Hematopoietic multipotent progenitor cell treated with erythropoietin and hydrocortisone succinate and interleukin-3 and kit ligand, for 15 days (in vitro differentiated cells): ENCODE results near the gene PGA3.
"Not testable (repeated sequence)": the region's sequence is repeated elsewhere in the genome, so short reads cannot be mapped to it uniquely, and the experiment has no call there.

Experiments used
- DNase-seq: peaks from one replicate; pipeline ENCODE4 v3.0.0-alpha.2; 2015; ENCODE audit warnings: low spot score

Gene PGA3

GRCh38 chr11:61210629-61211028 is 7.3 kb downstream of the PGA3 start:
- DNase-seq: not testable (repeated sequence)

GRCh38 chr11:61211327-61211952 is 8.1 kb downstream of the PGA3 start:
- not testable (repeated sequence) for DNase-seq

GRCh38 chr11:61212202-61212601 is 8.9 kb downstream of the PGA3 start:
- not testable (repeated sequence) for DNase-seq

- not testable (repeated sequence) for DNase-seq
These were observed 10.5 kb downstream of the PGA3 start for GRCh38 chr11:61213711-61214324.

- DNase-seq: not testable (repeated sequence)
These were observed 15.0 kb downstream of the PGA3 start for GRCh38 chr11:61218306-61218705.

GRCh38 chr11:61219016-61219415 is 15.7 kb downstream of the PGA3 start:
- not testable (repeated sequence) for DNase-seq

- not testable (repeated sequence) for DNase-seq
These were observed 18.7 kb downstream of the PGA3 start, which contains the start of gene PGA4 for GRCh38 chr11:61222047-61222446. TSS of gene PGA4 (plus strand) at chr11:61222347. CDS start at chr11:61222401, 54 bp downstream.

GRCh38 chr11:61222692-61223091 is 19.4 kb downstream of the PGA3 start:
- not testable (repeated sequence) for DNase-seq

GRCh38 chr11:61226457-61227137 is 23.3 kb downstream of the PGA3 start:
- DNase-seq: not testable (repeated sequence)

GRCh38 chr11:61229458-61229857 is 26.1 kb downstream of the PGA3 start:
- not testable (repeated sequence) for DNase-seq

- not testable (repeated sequence) for DNase-seq
These were observed 27.7 kb downstream of the PGA3 start for GRCh38 chr11:61231033-61231432.

GRCh38 chr11:61231585-61231984 is 28.3 kb downstream of the PGA3 start:
- not testable (repeated sequence) for DNase-seq

- not testable (repeated sequence) for DNase-seq
These were observed 29.3 kb downstream of the PGA3 start for GRCh38 chr11:61232548-61233145.

- not testable (repeated sequence) for DNase-seq
These were observed 33.8 kb downstream of the PGA3 start for GRCh38 chr11:61237130-61237529.

GRCh38 chr11:61240288-61240687 is 37.0 kb downstream of the PGA3 start:
- DNase-seq: not testable (repeated sequence)

- DNase-seq: not testable (repeated sequence)
These were observed 37.6 kb downstream of the PGA3 start, which contains the start of gene PGA5 for GRCh38 chr11:61240875-61241274. TSS of gene PGA5 (plus strand) at chr11:61241175. CDS start at chr11:61241227, 52 bp downstream.

- DNase-seq: not testable (repeated sequence)
These were observed 38.2 kb downstream of the PGA3 start for GRCh38 chr11:61241526-61241925.

- DNase-seq: not testable (repeated sequence)
These were observed 42.1 kb downstream of the PGA3 start for GRCh38 chr11:61245284-61245964.

- DNase-seq: not testable (repeated sequence)
These were observed 44.8 kb downstream of the PGA3 start for GRCh38 chr11:61248071-61248470.

GRCh38 chr11:61249201-61249600 is 45.9 kb downstream of the PGA3 start:
- not testable (repeated sequence) for DNase-seq
